ENCODE measurements around the gene GCA.

The GCA gene

GRCh38 chr2:162301151-162301804, 42.7 kb upstream of the GCA start:
- TF ChIP-seq, protein P1, sequence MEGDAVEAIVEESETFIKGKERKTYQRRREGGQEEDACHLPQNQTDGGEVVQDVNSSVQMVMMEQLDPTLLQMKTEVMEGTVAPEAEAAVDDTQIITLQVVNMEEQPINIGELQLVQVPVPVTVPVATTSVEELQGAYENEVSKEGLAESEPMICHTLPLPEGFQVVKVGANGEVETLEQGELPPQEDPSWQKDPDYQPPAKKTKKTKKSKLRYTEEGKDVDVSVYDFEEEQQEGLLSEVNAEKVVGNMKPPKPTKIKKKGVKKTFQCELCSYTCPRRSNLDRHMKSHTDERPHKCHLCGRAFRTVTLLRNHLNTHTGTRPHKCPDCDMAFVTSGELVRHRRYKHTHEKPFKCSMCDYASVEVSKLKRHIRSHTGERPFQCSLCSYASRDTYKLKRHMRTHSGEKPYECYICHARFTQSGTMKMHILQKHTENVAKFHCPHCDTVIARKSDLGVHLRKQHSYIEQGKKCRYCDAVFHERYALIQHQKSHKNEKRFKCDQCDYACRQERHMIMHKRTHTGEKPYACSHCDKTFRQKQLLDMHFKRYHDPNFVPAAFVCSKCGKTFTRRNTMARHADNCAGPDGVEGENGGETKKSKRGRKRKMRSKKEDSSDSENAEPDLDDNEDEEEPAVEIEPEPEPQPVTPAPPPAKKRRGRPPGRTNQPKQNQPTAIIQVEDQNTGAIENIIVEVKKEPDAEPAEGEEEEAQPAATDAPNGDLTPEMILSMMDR (IDR thresholded peaks at IDR 0.05): peak; percentile 79 to 87
- peak in 1 of 2 donors; percentile 27 for DNase-seq
- intact Hi-C loops (cut with DNase I; ENCODE audit: low total_unique reads): no loop called here
- Histone ChIP-seq H3K27ac (no peak overlapping the region), H3K9me3 (no peaks in the 10 kb centered on the region), H3K27me3 (no peaks in the 10 kb centered on the region), H3K4me1 (no peaks in the 10 kb centered on the region), H3K4me3 (no peak overlapping the region), H3K36me3 (peaks cover 0 to 25% (median 11%) of the 10 kb centered on the region in 3 donors)

GRCh38 chr2:162301877-162302276, 42.1 kb upstream of the GCA start:
- Histone ChIP-seq H3K27ac (no peak overlapping the region), H3K36me3 (peaks cover 0 to 25% (median 11%) of the 10 kb centered on the region in 3 donors), H3K4me1 (no peaks in the 10 kb centered on the region), H3K4me3 (no peak overlapping the region), H3K27me3 (no peaks in the 10 kb centered on the region), H3K9me3 (no peaks in the 10 kb centered on the region)
- intact Hi-C loops (cut with DNase I; ENCODE audit: low total_unique reads): no loop called here
- TF ChIP-seq, protein P1 (IDR thresholded peaks at IDR 0.05): no peak
- no peak for DNase-seq

GRCh38 chr2:162305901-162306300, 38.0 kb upstream of the GCA start:
- no peaks in the 10 kb centered on the region for H3K27me3 ChIP-seq
- no peak overlapping the region for H3K27ac ChIP-seq
- H3K4me3 ChIP-seq: no peak overlapping the region
- no peaks in the 10 kb centered on the region for H3K4me1 ChIP-seq
- no peak for DNase-seq
- TF ChIP-seq, protein P1 (IDR thresholded peaks at IDR 0.05): no peak
- intact Hi-C loops (cut with DNase I; ENCODE audit: low total_unique reads): no loop called here
- H3K9me3 ChIP-seq: no peaks in the 10 kb centered on the region
- peaks cover 7 to 28% (median 17%) of the 10 kb centered on the region in 3 donors for H3K36me3 ChIP-seq

DNA sequence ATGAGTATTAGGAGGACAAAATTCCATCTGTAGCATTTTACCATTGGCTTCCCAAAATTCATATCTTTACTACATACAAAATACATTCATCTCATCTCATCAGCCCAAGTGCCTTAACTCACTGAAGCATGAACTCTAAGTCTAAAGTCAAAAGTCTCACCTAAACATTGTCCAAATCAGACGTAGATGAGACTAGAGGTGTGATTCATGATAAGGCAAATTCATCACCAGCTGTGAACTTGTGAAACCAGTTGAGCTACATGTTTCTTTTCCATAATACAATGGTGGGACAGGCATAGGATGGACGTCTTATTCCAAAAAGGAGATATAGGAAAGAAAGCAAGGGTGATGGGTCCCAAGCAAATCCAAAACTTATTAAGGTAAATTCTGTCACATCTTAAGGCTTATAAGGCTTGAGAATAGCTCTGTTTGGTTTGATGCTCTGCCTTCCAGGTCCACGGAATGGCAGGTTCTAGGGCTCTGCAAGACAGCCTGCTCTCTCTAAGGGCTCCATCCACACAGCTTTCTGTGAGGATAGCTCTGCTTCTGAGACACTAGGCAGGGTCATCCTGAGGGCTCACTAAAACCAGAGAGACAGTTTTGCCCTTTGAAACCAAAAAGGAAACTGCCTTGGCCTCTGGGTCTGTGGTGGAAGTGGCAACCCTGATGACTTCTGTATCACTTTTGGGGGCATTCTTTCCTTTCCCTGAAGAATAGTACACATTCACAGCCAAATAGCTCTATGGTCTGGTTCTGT, 35.0 kb upstream of the GCA start:
- intact Hi-C loops (cut with DNase I; ENCODE audit: low total_unique reads): no loop called here
- TF ChIP-seq, protein P1 (IDR thresholded peaks at IDR 0.05): no peak
- Histone ChIP-seq H3K27me3 (no peaks in the 10 kb centered on the region), H3K9me3 (no peaks in the 10 kb centered on the region), H3K4me1 (no peaks in the 10 kb centered on the region), H3K36me3 (peaks cover 7 to 28% (median 17%) of the 10 kb centered on the region in 3 donors), H3K27ac (no peak overlapping the region), H3K4me3 (no peak overlapping the region)
- no peak for DNase-seq

DNA sequence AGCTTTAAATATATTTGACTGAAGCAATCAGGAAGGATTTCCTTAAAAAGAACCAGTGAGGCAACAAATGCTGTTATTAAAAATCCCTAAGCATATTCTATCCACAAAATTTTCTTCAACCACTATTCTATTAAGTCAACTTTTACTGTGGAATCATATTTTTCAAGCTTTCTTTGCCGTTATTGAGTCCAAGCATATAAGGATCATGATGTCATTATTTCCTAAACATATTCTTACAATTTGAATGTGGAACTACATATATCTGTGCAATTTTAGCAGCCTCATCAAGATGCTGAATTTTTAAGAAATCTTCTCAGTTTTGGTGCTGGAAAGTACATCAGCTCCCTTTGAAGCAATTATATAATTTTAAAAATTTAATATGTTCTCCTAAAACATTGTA, 31.1 kb upstream of the GCA start:
- H3K4me1 ChIP-seq: peaks cover 0 to 18% (median 8%) of the 10 kb centered on the region in 4 donors
- TF ChIP-seq, protein P1 (IDR thresholded peaks at IDR 0.05): no peak
- H3K4me3 ChIP-seq: no peak overlapping the region
- H3K27me3 ChIP-seq: no peaks in the 10 kb centered on the region
- no peak overlapping the region for H3K27ac ChIP-seq
- DNase-seq: no peak
- no peaks in the 10 kb centered on the region for H3K9me3 ChIP-seq
- H3K36me3 ChIP-seq: peaks cover 7 to 11% (median 7%) of the 10 kb centered on the region in 3 donors
- intact Hi-C loops (cut with DNase I; ENCODE audit: low total_unique reads): no loop called here
